K562 (cell line): ENCODE results near the gene SAE1. TPM values are rescaled to one million over a fixed set of nuclear protein-coding genes. Genes with fewer than 3 reads are reported as not detected.

Experiments used
- ATAC-seq: fragments of 200-7000 bp; cut with Tn5 transposase; 3 replicates; pipeline ENCODE4 v1.9.1; 2020; ENCODE audit warnings: moderate library complexity
- BruUV-seq: library from RNA; stranded (reverse); fragments of 400-500 nt; replicated peaks from 2 replicates; lab custom pipeline; 2021; lab: Mats Ljungman, UMichigan
- CTCF ChIA-PET: fragments of 300-600 bp; formaldehyde crosslinking; extraction: SDS; loops from one replicate; lab custom pipeline; 2021; ENCODE audit warnings: low intra/inter-chr PET ratio; lab: Yijun Ruan, JAX
- POLR2A ChIA-PET: fragments of 300-600, 350-650 bp; sonication (Branson Sonifier 250); formaldehyde crosslinking; extraction: SDS; loops from one replicate; lab custom pipeline; 2021; ENCODE audit warnings: antibody characterized with exemption, inconsistent platforms; lab: Yijun Ruan, JAX
- DNase-seq, 4 experiments: peaks; one replicate each; pipeline versions ENCODE4 v3.0.0 to v3.0.0-alpha.2; 2011 to 2018; ENCODE audit warnings: low spot score in 3 of 4, mixed read lengths in 3 of 4; ENCODE audit errors: extremely low read depth in 1 of 4
- FAIRE-seq: peaks from 2 replicates; lab custom pipeline; 2011; peaks lifted over from hg19 to GRCh38; lab: Jason Lieb, UNC
- H2AFZ ChIP-seq: 2 replicates; pipeline ENCODE4 v1.6.0; 2011; ENCODE audit warnings: low read depth, low read length, control low read depth, inconsistent platforms
- H3K27ac ChIP-seq: fragments of 200-600 bp; 3 replicates; pipeline ENCODE4 v1.8.0; 2011; ENCODE audit warnings: low read depth, mild to moderate bottlenecking, control low read depth, inconsistent platforms, low read length, moderate library complexity, mixed read lengths; ENCODE audit errors: extremely low read depth
- H3K27me3 ChIP-seq, 2 experiments: fragments of 300-600 bp in 1 of 2; 2 replicates in 1 of 2; 3 replicates in 1 of 2; pipeline versions ENCODE4 v1.6.0 to v1.8.0; 2011; ENCODE audit warnings: inconsistent platforms in 2 of 2, low read length in 2 of 2, mild to moderate bottlenecking in 1 of 2, mixed read lengths in 1 of 2, moderate library complexity in 1 of 2; ENCODE audit not compliant: control insufficient read depth in 2 of 2, insufficient read depth in 2 of 2
- H3K36me3 ChIP-seq: fragments of 300-600 bp; 3 replicates; pipeline ENCODE4 v1.8.0; 2011; ENCODE audit warnings: mild to moderate bottlenecking, low read length, inconsistent platforms; ENCODE audit not compliant: control insufficient read depth, insufficient read depth
- H3K4me1 ChIP-seq, 2 experiments: fragments of 200-600 bp in 1 of 2; replicated peaks in 1 of 2; 2 replicates in 1 of 2; 3 replicates in 1 of 2; pipeline versions ENCODE4 v1.5.1 to v1.8.0; 2011; ENCODE audit warnings: inconsistent platforms in 2 of 2, low read length in 2 of 2, mild to moderate bottlenecking in 1 of 2, mixed read lengths in 1 of 2, moderate library complexity in 1 of 2; ENCODE audit not compliant: control insufficient read depth in 2 of 2, insufficient read depth in 2 of 2
- H3K4me2 ChIP-seq: 2 replicates; pipeline ENCODE4 v1.6.1; 2011; ENCODE audit warnings: low read length, control low read depth, inconsistent platforms, mixed read lengths; ENCODE audit not compliant: insufficient read depth
- H3K4me3 ChIP-seq: fragments of 200-600 bp; sonication (generic), shearing (Covaris generic); 2 replicates; pipeline ENCODE4 v1.5.1; 2016; ENCODE audit warnings: control low read depth, inconsistent platforms
- H3K79me2 ChIP-seq: fragments of 200-600 bp; 3 replicates; pipeline ENCODE4 v1.8.0; 2011; ENCODE audit warnings: low read length, inconsistent platforms; ENCODE audit not compliant: control insufficient read depth, insufficient read depth
- H3K9ac ChIP-seq, 2 experiments: 2 replicates each; pipeline versions ENCODE4 v1.6.0 to v1.6.1; 2011; ENCODE audit warnings: low read depth in 2 of 2, low read length in 2 of 2, control low read depth in 1 of 2, inconsistent platforms in 1 of 2, mild to moderate bottlenecking in 1 of 2, mixed read lengths in 1 of 2; ENCODE audit not compliant: insufficient read depth in 1 of 2
- H3K9me1 ChIP-seq: one replicate; pipeline ENCODE4 v1.6.0; 2011; ENCODE audit warnings: inconsistent platforms, mild to moderate bottlenecking, low read length, moderate library complexity; ENCODE audit not compliant: control insufficient read depth, insufficient read depth
- H3K9me3 ChIP-seq: replicated peaks from 2 replicates; pipeline ENCODE4 v1.5.1; 2011; ENCODE audit warnings: low read depth, low read length, inconsistent platforms; ENCODE audit not compliant: control insufficient read depth, insufficient read depth
- H4K20me1 ChIP-seq: replicated peaks from 2 replicates; pipeline ENCODE4 v1.6.1; 2011; ENCODE audit warnings: low read length, inconsistent platforms, mixed read lengths; ENCODE audit not compliant: control insufficient read depth, insufficient read depth
- ATF1 ChIP-seq, 2 experiments: fragments of 450-650 bp in 1 of 2; IDR thresholded peaks; 2 replicates each; pipeline ENCODE4 v1.6.1; 2016; ENCODE audit warnings: missing compliant biosample characterization in 1 of 2, missing genetic modification characterization in 1 of 2
- BHLHE40 ChIP-seq: IDR thresholded peaks from 2 replicates; pipeline ENCODE4 v1.6.1; 2011; ENCODE audit warnings: low read length, improper control_type of control experiment
- BRF1 ChIP-seq: IDR thresholded peaks from 3 replicates; pipeline ENCODE4 v1.6.1; 2011; ENCODE audit warnings: borderline replicate concordance, mild to moderate bottlenecking; ENCODE audit not compliant: insufficient read length; ENCODE audit errors: extremely low read depth
- CBFB ChIP-seq: sonication (generic); formaldehyde crosslinking; IDR thresholded peaks from 2 replicates; pipeline ENCODE4 v1.4.0; 2020; ENCODE audit warnings: mild to moderate bottlenecking, missing genetic modification reagents
- EWSR1 ChIP-seq: fragments of 450-650 bp; IDR thresholded peaks from 2 replicates; pipeline ENCODE4 v1.6.1; 2018; ENCODE audit warnings: borderline replicate concordance, mild to moderate bottlenecking, low read depth, moderate library complexity; ENCODE audit not compliant: partially characterized antibody
- FOS ChIP-seq: IDR thresholded peaks from 3 replicates; pipeline ENCODE4 v1.6.1; 2011; ENCODE audit not compliant: insufficient read length; ENCODE audit errors: extremely low read depth
- KLF13 ChIP-seq: fragments of 450-650 bp; IDR thresholded peaks from 2 replicates; pipeline ENCODE4 v1.6.1; 2016; ENCODE audit warnings: missing genetic modification characterization, low read depth, mild to moderate bottlenecking, missing compliant biosample characterization, moderate library complexity, borderline replicate concordance
- PHF8 ChIP-seq: fragments of 200-600 bp; sonication (generic); IDR thresholded peaks from 2 replicates; pipeline ENCODE4 v1.6.1; 2012; ENCODE audit warnings: mixed run types, mild to moderate bottlenecking, inconsistent platforms, low read length, moderate library complexity, borderline replicate concordance
- POLR2G ChIP-seq: fragments of 200-400 bp; formaldehyde crosslinking; IDR thresholded peaks from 2 replicates; pipeline ENCODE4 v1.6.1; 2017; ENCODE audit warnings: low read depth, mild to moderate bottlenecking, antibody characterized with exemption, low read length, moderate library complexity
- POLR3A ChIP-seq: IDR thresholded peaks from 2 replicates; pipeline ENCODE4 v1.6.1; 2011; ENCODE audit warnings: borderline replicate concordance, mild to moderate bottlenecking, moderate library complexity; ENCODE audit not compliant: insufficient read length, insufficient read depth; ENCODE audit errors: extremely low read depth
- RBM25 ChIP-seq: fragments of 200-400 bp; formaldehyde crosslinking; IDR thresholded peaks from 2 replicates; pipeline ENCODE4 v1.6.1; 2018; ENCODE audit warnings: low read length, low read depth, moderate library complexity; ENCODE audit not compliant: severe bottlenecking
- SRSF9 ChIP-seq: fragments of 200-400 bp; formaldehyde crosslinking; IDR thresholded peaks from 2 replicates; pipeline ENCODE4 v1.6.1; 2017; ENCODE audit warnings: low read depth, low read length, borderline replicate concordance
- TBP ChIP-seq: optimal IDR thresholded peaks from 2 replicates; pipeline ENCODE3; 2011; ENCODE audit warnings: low read depth, low read length, improper control_type of control experiment
- TCF7 ChIP-seq: sonication (generic); IDR thresholded peaks from 2 replicates; pipeline ENCODE4 v1.6.1; 2016; ENCODE audit warnings: antibody characterized with exemption, borderline replicate concordance
- TCFL5 ChIP-seq: fragments of 250-450 bp; sonication (Bioruptor Pico); conservative IDR thresholded peaks from 2 replicates; pipeline ENCODE4 v1.6.1; 2021; ENCODE audit warnings: mild to moderate bottlenecking, moderate library complexity, matching md5 sums
- ZFP30 ChIP-seq: fragments of 250-450 bp; sonication (Bioruptor Pico); IDR thresholded peaks from 2 replicates; pipeline ENCODE4 v1.8.0; 2022; ENCODE audit warnings: moderate library complexity, mild to moderate bottlenecking, inconsistent platforms, borderline replicate concordance
- ZFPM2 ChIP-seq: fragments of 250-450 bp; sonication (Bioruptor Pico); IDR thresholded peaks from 2 replicates; pipeline ENCODE4 v1.5.1; 2022; ENCODE audit warnings: mild to moderate bottlenecking
- ZFX ChIP-seq: sonication (generic); formaldehyde crosslinking; IDR thresholded peaks from 2 replicates; pipeline ENCODE4 v1.8.0; 2022; ENCODE audit warnings: mild to moderate bottlenecking, missing genetic modification reagents, moderate library complexity
- ZNF232 ChIP-seq: sonication (generic); formaldehyde crosslinking; IDR thresholded peaks from 2 replicates; pipeline ENCODE4 v1.8.0; 2022; ENCODE audit warnings: mild to moderate bottlenecking, missing genetic modification reagents
- ZNF589 ChIP-seq: fragments of 200-800 bp; sonication (Bioruptor generic); IDR thresholded peaks from 2 replicates; pipeline ENCODE4 v1.6.1; 2016; ENCODE audit warnings: low read depth, missing genetic modification characterization, missing compliant biosample characterization
- ZSCAN29 ChIP-seq: fragments of 450-650 bp; IDR thresholded peaks from 2 replicates; pipeline ENCODE4 v1.6.1; 2017
- WGBS: fragments of 100-300 bp; shearing (Covaris generic); methylation state at CpG from one replicate; pipeline ENCODE4 v1.1.6; 2016; ENCODE audit warnings: low coverage, mixed read lengths; ENCODE audit not compliant: insufficient coverage; ENCODE audit errors: missing lambda C conversion rate; 5-methylcytosine and 5-hydroxymethylcytosine counted together
- in situ Hi-C: fragments of 300-500 bp; cut with MboI; formaldehyde crosslinking; loops from 4 replicates; pipeline ENCODE4 v1.15.0; 2018; ENCODE audit warnings: inconsistent platforms, mixed read lengths
- intact Hi-C: fragments of 100-400 bp; cut with micrococcal nuclease; formaldehyde crosslinking; loops from 2 replicates; pipeline ENCODE4 v1.14.2; 2022
- polyA plus RNA-seq, 8 experiments: library from polyadenylated mRNA; depleted of rRNA in 4 of 8; stranded (reverse) in 5 of 8; unstranded in 3 of 8; fragments of >200 nt; fragmentation: Nextera tagmentation in 2 of 8; fragmentation: Illumina TruSeq in 1 of 8; extraction: Ambion mirVana in 2 of 8; extraction: Trizol in 1 of 8; gene quantifications; 2 replicates each; pipeline versions ENCODE4 v1.2.1 to v1.2.3, GENCODE V29; 2011 to 2014; ENCODE audit warnings: inconsistent platforms in 1 of 8, missing spikeins in 1 of 8
- total RNA-seq, 7 experiments: library from RNA; depleted of rRNA in 6 of 7; stranded (reverse); fragments of >200 nt in 6 of 7; fragmentation: Illumina TruSeq in 2 of 7; extraction: Trizol in 2 of 7; gene quantifications; 2 replicates each; pipeline versions ENCODE4 v1.2.1 to v1.2.3, GENCODE V29; 2011 to 2021; ENCODE audit warnings: low replicate concordance in 1 of 7
- TF ChIP-seq, protein P1 (sequence below): IDR thresholded peaks from 2 replicates; pipeline ENCODE4 v1.6.1; 2016; ENCODE audit warnings: missing genetic modification characterization, missing compliant biosample characterization

SAE1 gene
- total and polyA plus RNA-seq, 9 of the 15 experiments (the other 6 are each of a cell fraction or from before 2014, with no cell fraction given): 82.8 to 299 (median 217) TPM

DNA sequence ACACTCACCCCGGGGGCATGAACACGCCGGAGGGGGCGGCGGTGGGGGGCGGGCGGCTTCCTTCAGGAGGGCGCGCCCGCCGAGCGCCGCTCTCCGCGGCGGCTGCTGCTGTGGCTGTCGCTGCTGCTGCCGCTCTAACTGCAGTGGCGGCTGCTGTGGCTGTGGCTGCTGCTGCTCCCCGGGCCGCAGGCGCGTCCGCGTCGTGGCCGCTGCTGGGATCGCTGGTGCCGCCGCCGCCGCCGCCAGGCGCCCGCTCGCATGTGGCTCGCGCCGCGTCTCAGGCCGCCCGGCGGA, 100.2 kb downstream of the SAE1 start, which contains the start of gene BBC3:
Gene BBC3, minus strand, starts transcription at position 279 of the 294 bp plus-strand sequence. CDS start 2,768 bp downstream, outside the sequence.
- ChIA-PET CTCF (interaction anchor here (0.6 kb wide), 1 partner anchor 17 kb away, joined by 3 read pairs; no protein-coding TSS in a partner anchor), POLR2A (no interaction called here)
- Histone ChIP-seq H2AFZ (peak within 1 kb of the TSS; percentile 99), H3K9me3 (no peaks in the 10 kb centered on the region), H3K9me1 (no peaks in the 10 kb centered on the region), H3K4me3 (peak within 1 kb of the TSS; percentile 100), H4K20me1 (peaks cover 17% of the 10 kb centered on the region; the same call in 1 of the 2 replicates), H3K79me2 (peaks cover 42% of the 10 kb centered on the region), H3K9ac (peak within 1 kb of the TSS; percentile 87 to 99), H3K4me2 (peak within 1 kb of the TSS; percentile 100), H3K4me1 (peaks cover 20 to 66% of the 10 kb centered on the region in 2 experiments), H3K27ac (peak within 1 kb of the TSS; percentile 93), H3K27me3 (no peaks in the 10 kb centered on the region; a peak in 1 of 5 replicates), H3K36me3 (no peaks in the 10 kb centered on the region)
- intact Hi-C loops: no loop called here
- in situ Hi-C loops: no loop called here
- BruUV-seq: no TSS peak
- DNase-seq (no peak), ATAC-seq (peak; percentile 18), FAIRE-seq (no peak)
- WGBS: 1% methylated on average over 20 of the region's 43 CpGs
- TF ChIP-seq TBP (peak; percentile 33), ZNF232 (CRISPR knock-in tag) (no peak), ZFX (CRISPR knock-in tag) (peak; percentile 59), ZFPM2 (CRISPR knock-in tag) (no peak), RBM25 (peak; percentile 38), FOS (no peak), EWSR1 (no peak), ZFP30 (CRISPR knock-in tag) (no peak), BHLHE40 (no peak), CBFB (CRISPR knock-in tag) (no peak), ZNF589 (CRISPR knock-in tag) (peak; percentile 11; the same call in 1 of the 2 replicates), TCFL5 (CRISPR knock-in tag) (no peak), TCF7 (peak; percentile 1; the same call in 1 of the 2 replicates), ATF1 (CRISPR knock-in tag; IDR thresholded peaks at IDR 0.05) (no peak), ATF1 (tag; IDR thresholded peaks at IDR 0.05) (no peak), ZSCAN29 (no peak), BRF1 (no peak), POLR2G (peak; percentile 88), KLF13 (no peak), POLR3A (no peak), SRSF9 (no peak), PHF8 (peak; percentile 71; the same call in 1 of the 2 replicates)
- TF ChIP-seq, protein P1, sequence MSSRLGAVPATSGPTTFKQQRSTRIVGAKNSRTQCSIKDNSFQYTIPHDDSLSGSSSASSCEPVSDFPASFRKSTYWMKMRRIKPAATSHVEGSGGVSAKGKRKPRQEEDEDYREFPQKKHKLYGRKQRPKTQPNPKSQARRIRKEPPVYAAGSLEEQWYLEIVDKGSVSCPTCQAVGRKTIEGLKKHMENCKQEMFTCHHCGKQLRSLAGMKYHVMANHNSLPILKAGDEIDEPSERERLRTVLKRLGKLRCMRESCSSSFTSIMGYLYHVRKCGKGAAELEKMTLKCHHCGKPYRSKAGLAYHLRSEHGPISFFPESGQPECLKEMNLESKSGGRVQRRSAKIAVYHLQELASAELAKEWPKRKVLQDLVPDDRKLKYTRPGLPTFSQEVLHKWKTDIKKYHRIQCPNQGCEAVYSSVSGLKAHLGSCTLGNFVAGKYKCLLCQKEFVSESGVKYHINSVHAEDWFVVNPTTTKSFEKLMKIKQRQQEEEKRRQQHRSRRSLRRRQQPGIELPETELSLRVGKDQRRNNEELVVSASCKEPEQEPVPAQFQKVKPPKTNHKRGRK (tag): no peak
